HCT116 (cell line): Measurements from ENCODE around the gene GNPTAB.

ENCODE experiments used
- CTCF ChIP-seq, 3 experiments: fragments of 200-600 bp in 1 of 3; sonication (generic) in 1 of 3; IDR thresholded peaks in 2 of 3; conservative IDR thresholded peaks in 1 of 3; 2 replicates each; pipeline ENCODE4 v1.5.1; 2012 to 2017; ENCODE audit warnings: low read depth in 2 of 3, low read length in 2 of 3, antibody characterized with exemption in 1 of 3, borderline replicate concordance in 1 of 3, control low read depth in 1 of 3, mild to moderate bottlenecking in 1 of 3, mixed read lengths in 1 of 3, mixed run types in 1 of 3, moderate library complexity in 1 of 3; ENCODE audit not compliant: insufficient read depth in 1 of 3
- EZH2 ChIP-seq: fragments of 200-600 bp; sonication (generic); IDR thresholded peaks from 2 replicates; pipeline ENCODE4 v1.6.1; 2017; ENCODE audit warnings: antibody characterized with exemption, mixed run types
- JUND ChIP-seq: IDR thresholded peaks from 2 replicates; pipeline ENCODE4 v1.6.1; 2012
- POLR2A ChIP-seq: IDR thresholded peaks from 2 replicates; pipeline ENCODE4 v1.7.0; 2011; ENCODE audit warnings: borderline replicate concordance; ENCODE audit not compliant: insufficient read depth, insufficient read length; ENCODE audit errors: extremely low read depth
- ZBTB33 ChIP-seq: IDR thresholded peaks from 2 replicates; pipeline ENCODE4 v1.6.1; 2011; ENCODE audit warnings: mild to moderate bottlenecking, low read length, moderate library complexity; ENCODE audit not compliant: insufficient replicate concordance; ENCODE audit errors: extremely low read depth
- ZNF274 ChIP-seq: fragments of 200-500 bp; sonication (Bioruptor generic); IDR thresholded peaks from 2 replicates; pipeline ENCODE4 v1.6.1; 2014; ENCODE audit warnings: mild to moderate bottlenecking, low read depth, low read length, inconsistent platforms
- TF ChIP-seq, protein P1 (sequence below): IDR thresholded peaks from 2 replicates; pipeline ENCODE4 v1.6.1; 2012; ENCODE audit warnings: low read depth

DNA sequence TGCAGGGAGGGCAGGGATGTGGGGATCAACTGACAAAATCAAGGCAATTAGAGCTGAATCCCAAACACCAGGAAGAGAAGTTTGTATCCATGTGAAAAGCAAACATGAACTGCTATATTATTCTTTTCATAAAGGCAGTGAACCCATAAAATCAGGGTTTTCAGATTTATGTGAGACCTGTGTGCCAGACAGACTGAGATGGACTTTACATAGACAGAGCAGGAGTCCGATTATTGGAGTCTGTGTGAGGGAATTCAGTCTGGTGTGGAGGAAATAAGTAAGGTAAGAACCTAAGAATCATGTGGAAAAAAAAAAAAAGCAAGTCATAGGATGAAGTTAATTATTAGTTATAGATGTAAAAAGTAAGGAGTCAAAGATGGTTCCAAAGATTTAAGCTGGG, 46.4 kb downstream of the GNPTAB start:
- TF ChIP-seq EZH2 (no peak), POLR2A (no peak), CTCF (IDR thresholded peaks at IDR 0.05 in 2 of 3, conservative IDR thresholded peaks at IDR 0.05 in 1 of 3; ENCODE audit: borderline replicate concordance in 1 of 3, insufficient read depth in 1 of 3, low read depth in 2 of 3, low read length in 2 of 3) (no peak), ZNF274 (no peak), JUND (no peak), ZBTB33 (no peak)
- TF ChIP-seq, protein P1, sequence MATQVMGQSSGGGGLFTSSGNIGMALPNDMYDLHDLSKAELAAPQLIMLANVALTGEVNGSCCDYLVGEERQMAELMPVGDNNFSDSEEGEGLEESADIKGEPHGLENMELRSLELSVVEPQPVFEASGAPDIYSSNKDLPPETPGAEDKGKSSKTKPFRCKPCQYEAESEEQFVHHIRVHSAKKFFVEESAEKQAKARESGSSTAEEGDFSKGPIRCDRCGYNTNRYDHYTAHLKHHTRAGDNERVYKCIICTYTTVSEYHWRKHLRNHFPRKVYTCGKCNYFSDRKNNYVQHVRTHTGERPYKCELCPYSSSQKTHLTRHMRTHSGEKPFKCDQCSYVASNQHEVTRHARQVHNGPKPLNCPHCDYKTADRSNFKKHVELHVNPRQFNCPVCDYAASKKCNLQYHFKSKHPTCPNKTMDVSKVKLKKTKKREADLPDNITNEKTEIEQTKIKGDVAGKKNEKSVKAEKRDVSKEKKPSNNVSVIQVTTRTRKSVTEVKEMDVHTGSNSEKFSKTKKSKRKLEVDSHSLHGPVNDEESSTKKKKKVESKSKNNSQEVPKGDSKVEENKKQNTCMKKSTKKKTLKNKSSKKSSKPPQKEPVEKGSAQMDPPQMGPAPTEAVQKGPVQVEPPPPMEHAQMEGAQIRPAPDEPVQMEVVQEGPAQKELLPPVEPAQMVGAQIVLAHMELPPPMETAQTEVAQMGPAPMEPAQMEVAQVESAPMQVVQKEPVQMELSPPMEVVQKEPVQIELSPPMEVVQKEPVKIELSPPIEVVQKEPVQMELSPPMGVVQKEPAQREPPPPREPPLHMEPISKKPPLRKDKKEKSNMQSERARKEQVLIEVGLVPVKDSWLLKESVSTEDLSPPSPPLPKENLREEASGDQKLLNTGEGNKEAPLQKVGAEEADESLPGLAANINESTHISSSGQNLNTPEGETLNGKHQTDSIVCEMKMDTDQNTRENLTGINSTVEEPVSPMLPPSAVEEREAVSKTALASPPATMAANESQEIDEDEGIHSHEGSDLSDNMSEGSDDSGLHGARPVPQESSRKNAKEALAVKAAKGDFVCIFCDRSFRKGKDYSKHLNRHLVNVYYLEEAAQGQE: no peak
